Right ventricle myocardium superior (tissue), 1 donor: ENCODE results near the gene VPS8. TPM values are rescaled to one million over a fixed set of nuclear protein-coding genes. Genes with fewer than 3 reads are reported as not detected.
A peak's percentile ranks its signal among the peaks of the same experiment; 100 is the strongest.

Experiments used
- ATAC-seq: fragments of 200-7000 bp; cut with Tn5 transposase; one replicate; pipeline ENCODE4 v1.9.1; 2020; ENCODE audit warnings: mild to moderate bottlenecking; ENCODE audit not compliant: poor library complexity
- DNase-seq: peaks from one replicate; pipeline ENCODE4 v3.0.0-alpha.2; 2020
- intact Hi-C: fragments of 100-400 bp; cut with DNase I; formaldehyde crosslinking; loops from one replicate; pipeline ENCODE4 v1.11.2; 2022
- total RNA-seq: library from RNA; stranded (reverse); fragmentation: NEBNext Ultra II Directional; extraction: Animal tissue kit (Norgen Biotek cat#: 25700); gene quantifications from one replicate; pipeline ENCODE4 v1.2.1, GENCODE V29; 2021
- donor health status: DM: no; HTN: yes; CAD: no; lungs with severe emphysema.

The VPS8 gene
- total RNA-seq, 1 donor from 2014 or later: 51.5 TPM

- peak; percentile 63 for ATAC-seq
- no peak for DNase-seq
- intact Hi-C loops: no loop called here
Observed at GRCh38 chr3:184806567-184807271, 5.2 kb upstream of the VPS8 start.

- intact Hi-C loops: no loop called here
- DNase-seq: no peak
- ATAC-seq: no peak
Observed at GRCh38 chr3:184807549-184807948, 4.4 kb upstream of the VPS8 start.

GRCh38 chr3:184808021-184808420 lies 3.9 kb upstream of the VPS8 start:
- ATAC-seq (no peak), DNase-seq (no peak)
- intact Hi-C loops: no loop called here

GRCh38 chr3:184810146-184810545 lies 1.8 kb upstream of the VPS8 start:
- DNase-seq (no peak), ATAC-seq (no peak)
- intact Hi-C loops: no loop called here

- DNase-seq (no peak), ATAC-seq (no peak)
- intact Hi-C loops: no loop called here
Observed at GRCh38 chr3:184811034-184811433, 932 bp upstream of the VPS8 start.

- DNase-seq: no peak
- ATAC-seq: no peak
- intact Hi-C loops: no loop called here
Observed at GRCh38 chr3:184811663-184811998, 335 bp upstream of the VPS8 start.

- intact Hi-C loops: no loop called here
- DNase-seq (no peak), ATAC-seq (peak; percentile 21)
Observed at GRCh38 chr3:184812662-184813042, 686 bp downstream of the VPS8 start.

GRCh38 chr3:184813357-184813756 lies 1.4 kb downstream of the VPS8 start:
- ATAC-seq: no peak
- DNase-seq: no peak
- intact Hi-C loops: no loop called here

GRCh38 chr3:184814214-184814613 lies 2.2 kb downstream of the VPS8 start:
- ATAC-seq: no peak
- intact Hi-C loops: no loop called here
- no peak for DNase-seq

- ATAC-seq (no peak), DNase-seq (no peak)
- intact Hi-C loops: no loop called here
Observed at GRCh38 chr3:184815046-184815930, 3.3 kb downstream of the VPS8 start.

GRCh38 chr3:184816614-184817013 lies 4.6 kb downstream of the VPS8 start:
- ATAC-seq (no peak), DNase-seq (no peak)
- intact Hi-C loops: no loop called here

GRCh38 chr3:184820525-184820924 lies 8.6 kb downstream of the VPS8 start:
- intact Hi-C loops: no loop called here
- ATAC-seq (no peak), DNase-seq (no peak)

- no peak for DNase-seq
- no peak for ATAC-seq
- intact Hi-C loops: no loop called here
Observed at GRCh38 chr3:184821034-184821433, 9.1 kb downstream of the VPS8 start.

GRCh38 chr3:184822081-184822480 lies 10.1 kb downstream of the VPS8 start:
- DNase-seq: no peak
- intact Hi-C loops: no loop called here
- ATAC-seq: peak; percentile 80

GRCh38 chr3:184822654-184823053 lies 10.7 kb downstream of the VPS8 start:
- no peak for DNase-seq
- peak; percentile 84 for ATAC-seq
- intact Hi-C loops: no loop called here

GRCh38 chr3:184823990-184824389 lies 12.0 kb downstream of the VPS8 start:
- ATAC-seq (no peak), DNase-seq (no peak)
- intact Hi-C loops: no loop called here

GRCh38 chr3:184825121-184825820 lies 13.3 kb downstream of the VPS8 start:
- intact Hi-C loops: no loop called here
- DNase-seq (no peak), ATAC-seq (no peak)

- DNase-seq (no peak), ATAC-seq (peak; percentile 53)
- intact Hi-C loops: no loop called here
Observed at GRCh38 chr3:184827572-184827971, 15.6 kb downstream of the VPS8 start.

- ATAC-seq (no peak), DNase-seq (no peak)
- intact Hi-C loops: no loop called here
Observed at GRCh38 chr3:184832044-184832443, 20.1 kb downstream of the VPS8 start.

GRCh38 chr3:184832903-184833302 lies 20.9 kb downstream of the VPS8 start:
- DNase-seq (no peak), ATAC-seq (peak; percentile 63)
- intact Hi-C loops: no loop called here
